Measurements from ENCODE around the gene ZNF467.
A peak's percentile ranks its signal among the peaks of the same experiment; 100 is the strongest.

Gene ZNF467

DNA sequence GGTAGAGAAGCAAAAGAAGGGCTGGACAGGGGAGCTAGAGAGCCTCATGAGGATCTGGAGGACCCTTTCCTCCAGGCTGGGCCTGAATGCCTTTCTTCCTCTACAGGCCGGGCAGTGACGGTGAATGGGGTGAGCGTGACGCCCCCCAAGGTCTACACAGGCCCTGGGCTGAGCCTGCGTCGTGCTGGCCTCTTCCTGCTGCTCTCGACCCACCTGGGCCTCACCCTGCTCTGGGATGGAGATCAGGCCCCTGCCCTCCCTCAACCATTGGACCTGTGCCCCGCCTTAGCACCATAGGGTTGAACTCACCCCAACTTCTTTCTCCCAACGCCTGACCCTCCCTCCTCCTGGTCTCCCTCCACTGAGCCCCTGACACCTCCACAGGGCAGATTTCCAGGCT, 12.6 kb upstream of the ZNF467 start:
- no peak for DNase-seq (ENCODE audit: low read depth in 2 of 2)

- no peak for DNase-seq (ENCODE audit: low read depth in 2 of 2)
Measured at GRCh38 chr7:149785402-149785801, 12.0 kb upstream of the ZNF467 start.

DNA sequence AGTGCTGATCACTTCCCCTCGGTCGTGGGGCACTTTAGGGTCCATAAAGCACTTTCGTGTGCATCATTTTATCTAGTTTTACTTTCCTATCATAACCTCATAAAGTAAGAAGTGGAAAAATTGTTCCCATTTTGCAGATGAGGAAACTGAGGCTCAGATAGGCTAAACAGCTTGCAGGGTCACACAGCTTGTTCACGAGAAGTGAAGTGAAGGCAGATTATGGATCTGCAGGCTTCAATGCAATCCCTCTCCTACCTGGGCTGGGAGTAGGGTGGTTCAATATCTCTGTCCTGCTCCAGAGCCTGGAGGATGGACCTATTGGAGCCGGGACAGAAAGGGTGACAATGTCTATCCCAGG, 10.8 kb upstream of the ZNF467 start:
- no peak for DNase-seq (ENCODE audit: low read depth in 2 of 2)

- no peak for DNase-seq (ENCODE audit: low read depth in 2 of 2)
Measured at GRCh38 chr7:149783386-149784250, 10.2 kb upstream of the ZNF467 start.

GRCh38 chr7:149782682-149783345, 9.4 kb upstream of the ZNF467 start:
- DNase-seq (ENCODE audit: low read depth in 2 of 2) = no peak

DNA sequence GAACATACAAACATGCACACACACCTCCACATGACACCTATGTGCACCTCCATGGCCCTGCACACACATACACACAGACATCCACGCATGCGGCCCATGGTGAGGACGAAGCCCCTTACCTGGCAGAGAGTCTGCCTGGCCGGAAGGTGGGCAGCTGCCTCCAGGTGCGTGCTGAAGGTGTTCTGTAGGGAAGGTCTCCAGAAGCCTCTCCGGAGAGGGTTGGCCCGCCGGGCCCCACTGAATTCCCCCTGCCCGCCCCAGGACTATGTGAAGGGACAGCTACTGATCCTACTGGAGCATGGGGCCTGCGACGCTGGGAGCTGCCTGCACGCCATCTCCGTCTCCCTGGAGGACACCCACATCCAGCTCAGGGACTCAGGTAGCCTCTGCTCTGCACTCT, 8.5 kb upstream of the ZNF467 start:
- DNase-seq (ENCODE audit: low read depth in 2 of 2) = no peak

DNA sequence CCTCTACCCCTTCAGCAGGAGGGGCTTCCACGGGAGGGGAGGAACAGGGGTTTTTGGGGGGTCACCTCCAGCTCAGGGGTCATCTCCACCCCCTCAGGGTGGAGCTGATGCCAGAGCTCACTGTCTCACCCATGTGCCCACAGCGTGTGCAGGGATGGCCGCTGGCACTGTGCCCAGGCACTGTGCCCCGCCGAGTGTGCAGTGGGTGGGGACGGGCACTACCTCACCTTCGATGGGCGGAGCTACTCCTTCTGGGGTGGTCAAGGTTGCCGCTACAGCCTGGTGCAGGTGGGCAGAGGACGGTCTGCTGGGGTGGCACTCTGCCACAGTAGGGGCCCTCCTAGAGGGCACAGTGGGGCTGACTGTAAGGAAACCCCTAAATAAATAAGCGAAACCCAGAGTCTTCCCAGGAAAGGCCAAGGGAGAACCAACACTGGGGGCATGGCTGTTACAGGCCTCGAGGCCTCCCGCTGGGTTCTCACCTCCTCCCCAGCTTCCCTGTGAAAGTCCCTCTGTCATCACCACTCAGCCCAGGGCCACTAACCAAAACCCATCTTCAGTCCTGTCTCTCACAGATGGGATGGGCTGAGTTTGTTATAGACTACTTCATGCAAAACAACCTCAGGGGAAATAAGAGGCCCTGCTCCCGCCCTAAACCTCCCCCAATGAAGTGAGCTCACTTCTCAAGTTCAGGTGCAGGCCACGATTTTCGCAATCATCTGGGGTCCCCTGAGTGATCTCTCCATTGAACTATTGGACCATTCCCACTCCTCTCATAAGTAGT, 7.4 kb upstream of the ZNF467 start:
- no peak for DNase-seq (ENCODE audit: low read depth in 2 of 2)

- no peak for DNase-seq (ENCODE audit: low read depth in 2 of 2)
Measured at GRCh38 chr7:149780056-149780455, 6.7 kb upstream of the ZNF467 start.

DNA sequence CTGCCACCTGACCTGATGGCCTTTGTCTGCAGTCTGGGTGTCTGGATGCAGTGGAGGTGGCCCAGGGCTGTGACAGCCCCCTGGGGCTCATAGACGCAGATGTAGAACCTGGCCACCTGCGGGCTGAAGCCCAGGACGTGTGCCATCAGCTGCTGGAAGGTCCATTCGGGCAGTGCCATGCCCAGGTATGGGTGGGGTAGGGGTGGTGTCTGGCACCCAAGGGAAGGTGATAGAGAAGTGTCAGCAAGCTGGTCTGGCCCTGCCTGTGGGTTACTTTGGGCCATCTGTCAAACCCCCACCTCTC, 6.1 kb upstream of the ZNF467 start:
- DNase-seq (ENCODE audit: low read depth in 2 of 2) = no peak

- no peak for DNase-seq (ENCODE audit: low read depth in 2 of 2)
Measured at GRCh38 chr7:149778696-149779501, 5.5 kb upstream of the ZNF467 start.

DNA sequence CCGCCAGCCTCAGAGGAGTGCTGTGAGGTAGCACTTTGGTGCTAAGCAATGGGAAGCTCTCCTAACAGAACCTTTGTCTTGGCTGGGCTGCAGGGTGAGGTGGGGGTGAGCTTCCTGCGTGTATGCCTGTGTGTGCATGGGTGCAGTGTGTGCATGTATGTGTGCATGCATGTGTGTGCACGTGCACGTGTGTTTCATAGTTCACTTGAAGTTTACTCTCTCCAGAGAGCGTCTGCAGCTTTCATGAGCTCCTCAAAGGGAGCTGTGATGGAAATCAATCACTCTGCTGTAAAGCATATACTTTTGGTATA, 4.9 kb upstream of the ZNF467 start:
- DNase-seq (ENCODE audit: low read depth in 2 of 2) = no peak

DNA sequence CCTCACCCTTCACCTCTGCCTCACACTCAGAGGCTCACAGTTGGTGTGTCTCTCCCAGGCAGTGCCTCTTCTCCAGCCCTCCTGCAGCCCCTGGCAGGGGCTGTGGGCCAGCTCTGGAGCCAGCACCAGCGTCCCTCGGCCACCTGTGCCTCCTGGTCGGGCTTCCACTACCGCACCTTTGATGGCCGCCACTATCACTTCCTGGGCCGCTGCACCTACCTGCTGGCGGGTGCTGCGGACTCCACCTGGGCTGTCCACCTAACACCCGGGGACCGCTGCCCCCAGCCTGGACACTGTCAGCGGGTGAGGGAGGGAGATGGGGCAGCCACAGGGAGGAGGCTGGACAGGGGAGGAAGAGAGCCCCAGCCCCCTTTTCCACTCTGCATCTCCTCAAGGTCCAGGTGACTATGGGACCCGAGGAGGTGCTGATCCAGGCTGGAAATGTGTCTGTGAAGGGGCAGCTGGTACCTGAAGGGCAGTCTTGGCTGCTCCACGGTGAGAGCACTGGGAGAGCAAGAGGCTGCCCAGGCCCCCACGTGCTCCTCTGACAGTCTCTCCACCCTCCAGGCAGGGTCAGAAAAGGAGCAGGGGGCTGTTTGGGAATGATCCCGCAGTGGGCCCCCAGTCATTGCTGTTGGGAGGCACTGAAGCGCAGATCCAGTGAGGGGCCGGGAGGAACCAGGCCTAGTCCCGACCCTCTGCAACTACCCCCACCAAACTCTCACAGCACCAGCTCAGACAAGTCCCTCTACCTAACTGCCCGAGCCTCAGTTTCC, 4.4 kb upstream of the ZNF467 start:
- no peak for DNase-seq (ENCODE audit: low read depth in 2 of 2)

GRCh38 chr7:149776848-149777407, 3.5 kb upstream of the ZNF467 start:
- no peak for DNase-seq (ENCODE audit: low read depth in 2 of 2)

DNA sequence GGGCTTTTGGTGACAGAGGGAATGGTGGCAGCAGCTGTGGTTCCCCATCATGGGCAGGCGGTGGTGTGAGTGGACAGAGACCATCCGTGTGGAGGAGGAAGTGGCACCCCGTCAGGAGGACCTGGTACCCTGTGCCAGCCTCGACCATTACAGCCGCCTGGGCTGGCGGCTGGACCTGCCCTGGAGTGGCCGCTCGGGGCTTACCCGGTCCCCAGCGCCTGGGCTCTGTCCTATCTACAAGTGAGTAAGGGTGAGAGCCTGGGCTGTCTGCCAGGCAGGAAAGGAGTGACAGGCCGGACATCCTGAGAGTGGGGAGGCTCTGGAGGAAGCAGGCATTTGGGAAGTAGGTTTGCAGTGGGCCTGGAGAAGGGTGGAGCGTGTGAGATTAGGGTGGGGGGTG, 2.9 kb upstream of the ZNF467 start:
- no peak for DNase-seq (ENCODE audit: low read depth in 2 of 2)

DNA sequence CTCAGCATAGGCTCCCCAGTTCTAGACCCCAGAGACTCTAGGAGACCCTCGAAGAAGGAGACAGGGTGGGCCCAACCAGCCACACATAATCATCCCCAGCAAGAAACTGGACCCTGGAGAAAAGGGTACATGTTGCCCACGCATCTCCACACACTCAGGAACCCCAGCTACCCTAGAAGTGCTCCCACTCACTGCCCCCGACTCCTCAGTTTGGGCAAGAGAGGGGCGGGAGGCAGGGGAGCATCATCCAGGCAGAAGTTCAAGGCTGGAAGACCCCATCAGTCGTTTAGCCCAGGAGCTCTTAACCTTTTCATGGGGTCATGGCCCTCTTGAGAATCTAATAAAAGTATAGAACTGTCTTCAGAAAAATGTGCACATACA, 1.8 kb upstream of the ZNF467 start:
- no peak for DNase-seq (ENCODE audit: low read depth in 2 of 2)

DNA sequence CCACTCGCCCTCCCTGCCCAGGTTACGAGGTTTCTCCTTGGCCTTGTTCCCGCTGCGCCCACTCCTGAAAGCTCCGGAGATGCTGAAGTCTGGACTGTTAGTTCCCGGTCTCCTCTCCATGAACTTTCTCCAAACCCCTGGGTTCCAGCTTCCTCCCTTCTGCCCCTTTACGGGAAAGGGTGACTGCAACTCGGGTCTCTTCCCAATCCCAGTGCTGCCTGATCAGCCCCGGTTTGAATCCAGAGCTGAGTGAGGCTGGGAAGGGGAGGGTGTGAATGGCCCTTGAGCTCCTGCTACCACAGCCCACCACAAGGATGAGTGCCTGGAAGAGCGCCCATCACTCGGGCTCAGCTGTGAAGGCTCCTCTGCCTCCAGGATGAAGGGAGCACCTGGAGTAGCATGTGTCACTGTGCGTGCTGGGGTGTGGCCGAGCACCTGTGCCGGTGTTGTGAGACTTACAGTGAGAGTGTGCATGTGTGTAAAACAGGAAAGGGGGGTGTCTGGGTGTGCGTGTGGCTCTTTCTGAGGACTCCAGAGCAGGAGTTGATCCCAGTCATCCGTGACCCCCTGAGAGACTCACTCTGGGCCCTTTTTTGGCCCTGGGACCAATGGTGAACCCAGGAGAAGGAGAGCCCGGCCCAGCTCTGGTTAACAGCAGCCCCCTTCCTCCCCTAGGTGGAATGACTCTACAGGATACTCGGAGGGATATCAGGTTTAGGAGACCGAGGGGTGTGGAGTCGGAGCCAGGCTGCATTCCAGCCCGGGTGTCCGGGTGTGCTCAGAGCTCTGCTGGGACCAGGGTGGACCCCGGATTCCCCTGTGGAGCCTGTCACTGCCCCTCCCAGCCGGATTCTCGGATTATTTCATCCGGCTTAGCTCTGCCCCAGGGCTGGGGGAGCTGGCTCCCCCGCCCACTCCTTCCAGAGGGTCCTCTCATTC, 1.1 kb upstream of the ZNF467 start:
- DNase-seq (ENCODE audit: low read depth in 2 of 2) = no peak

DNA sequence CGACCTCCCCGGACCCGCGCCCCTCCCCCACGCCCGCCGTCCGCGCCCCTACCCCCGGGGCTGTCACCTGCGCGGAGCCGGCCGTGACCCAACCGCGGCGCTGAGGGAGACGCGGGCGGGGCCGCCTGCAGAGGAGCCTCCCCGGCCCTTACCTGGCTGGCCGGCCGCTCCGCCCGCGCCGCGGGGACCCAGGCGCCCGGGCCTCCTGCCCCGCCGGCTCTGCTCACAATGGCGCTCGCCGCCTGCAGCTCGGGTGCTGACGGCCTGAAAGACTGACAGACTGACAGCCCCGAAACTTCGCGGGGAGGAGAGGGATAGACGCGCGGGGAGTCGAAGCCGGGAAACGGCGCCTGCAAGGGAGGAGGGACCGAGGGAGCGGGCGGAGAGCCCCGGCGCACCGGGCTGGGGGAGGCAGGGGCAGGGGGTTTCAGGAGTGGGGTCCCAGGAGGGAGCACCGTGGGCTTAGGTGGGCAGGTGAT, 393 bp downstream of the ZNF467 start:
- no peak for DNase-seq (ENCODE audit: low read depth in 2 of 2)

DNA sequence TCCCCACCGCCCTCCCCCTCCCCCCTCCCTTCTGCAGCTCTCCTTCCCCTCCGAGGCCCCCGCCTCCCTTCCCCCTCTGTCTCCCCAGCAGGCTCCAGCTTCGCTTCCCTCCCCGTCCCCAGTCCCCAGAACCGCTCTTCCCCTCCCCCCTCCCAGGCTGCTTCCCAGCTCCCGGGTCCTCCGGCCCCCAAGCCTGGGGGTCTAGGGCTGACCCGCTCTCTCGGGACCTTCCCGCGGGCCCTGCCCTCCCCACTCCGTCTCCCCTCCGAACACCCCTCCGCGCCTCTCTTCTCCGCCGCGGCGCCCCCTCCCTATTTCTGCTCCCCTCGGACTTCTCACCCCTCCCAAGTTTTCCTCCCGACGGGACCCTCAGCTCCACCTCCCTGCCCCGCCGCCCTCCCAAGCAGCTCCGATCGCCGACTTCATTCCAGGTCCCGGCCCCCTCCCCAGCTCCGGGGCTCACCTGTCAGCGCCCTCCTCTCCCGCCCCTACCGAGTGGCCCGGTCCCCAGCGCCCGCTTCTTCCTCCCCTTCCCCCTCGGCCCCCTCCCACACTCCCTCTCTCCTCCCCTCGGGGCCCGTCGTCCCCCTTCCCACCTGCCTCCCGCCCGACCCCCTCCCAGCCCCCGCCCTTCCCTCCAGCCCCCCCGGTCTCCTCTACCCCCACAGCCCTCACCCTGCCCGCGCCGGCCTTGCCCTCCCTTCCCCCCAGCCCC, 990 bp downstream of the ZNF467 start:
- no peak for DNase-seq (ENCODE audit: low read depth in 2 of 2)

- DNase-seq (ENCODE audit: low read depth in 2 of 2) = peak; percentile 82 to 86
Measured at GRCh38 chr7:149771720-149772240, 1.6 kb downstream of the ZNF467 start.

Data from fibroblast of skin of left quadriceps (primary cell).